ENCODE measurements around the gene PWWP2A.

PWWP2A gene

DNA sequence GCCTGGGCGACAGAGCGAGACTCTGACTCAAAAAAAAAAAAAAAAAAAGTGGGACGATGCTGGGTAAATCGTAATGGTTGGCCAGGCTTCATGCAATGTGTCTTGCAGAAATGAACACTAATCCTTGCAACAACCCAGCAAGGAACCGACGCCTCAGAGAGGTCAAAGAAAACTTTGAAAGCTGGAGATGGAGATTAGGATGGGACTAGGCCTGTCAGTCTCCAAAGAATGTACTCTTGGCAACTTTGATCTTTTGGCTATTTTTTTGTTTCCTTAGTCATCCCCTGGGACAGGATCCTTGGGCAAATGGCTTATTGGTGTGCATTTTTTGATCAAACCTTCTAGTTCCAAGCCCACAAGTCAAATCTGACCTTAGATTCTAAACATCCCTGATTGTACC lies 10.6 kb upstream of the PWWP2A start:
- DNase-seq, result no peak

DNA sequence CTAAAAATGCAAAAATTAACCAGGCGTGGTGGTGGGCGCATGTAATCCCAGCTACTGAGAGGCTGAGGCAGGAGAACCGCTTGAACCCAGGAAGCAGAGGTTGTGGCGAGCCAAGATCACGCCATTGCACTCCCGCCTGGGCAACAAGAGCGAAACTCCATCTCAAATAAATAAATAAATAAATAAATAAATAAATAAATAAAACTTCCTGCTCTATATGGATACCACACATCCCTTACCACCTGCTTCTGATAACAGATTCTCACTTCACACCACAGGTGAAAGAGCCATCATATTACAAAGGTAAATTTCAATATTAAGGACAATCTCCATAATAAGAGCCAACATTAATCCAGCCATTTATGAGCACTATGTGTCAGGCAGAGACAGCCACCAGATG lies 9.4 kb upstream of the PWWP2A start:
- DNase-seq, result no peak

DNA sequence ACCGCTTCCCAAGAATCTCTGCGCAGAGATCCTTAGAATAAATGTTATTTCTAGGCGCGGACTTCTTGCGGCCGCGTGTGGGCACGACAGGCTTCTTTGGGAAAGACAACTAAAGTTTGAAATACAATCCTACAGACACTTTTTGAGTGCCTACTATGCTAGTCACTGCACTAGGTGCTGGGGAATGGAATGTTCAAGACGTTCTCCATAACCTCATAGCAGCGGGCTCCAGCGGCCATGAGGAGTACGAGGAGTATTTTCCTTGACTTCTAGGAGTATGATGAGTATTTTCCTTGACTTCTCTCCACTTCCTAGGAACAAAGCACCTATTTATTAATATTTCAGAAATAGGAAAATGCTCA lies 636 bp upstream of the PWWP2A start:
- no peak for DNase-seq

DNA sequence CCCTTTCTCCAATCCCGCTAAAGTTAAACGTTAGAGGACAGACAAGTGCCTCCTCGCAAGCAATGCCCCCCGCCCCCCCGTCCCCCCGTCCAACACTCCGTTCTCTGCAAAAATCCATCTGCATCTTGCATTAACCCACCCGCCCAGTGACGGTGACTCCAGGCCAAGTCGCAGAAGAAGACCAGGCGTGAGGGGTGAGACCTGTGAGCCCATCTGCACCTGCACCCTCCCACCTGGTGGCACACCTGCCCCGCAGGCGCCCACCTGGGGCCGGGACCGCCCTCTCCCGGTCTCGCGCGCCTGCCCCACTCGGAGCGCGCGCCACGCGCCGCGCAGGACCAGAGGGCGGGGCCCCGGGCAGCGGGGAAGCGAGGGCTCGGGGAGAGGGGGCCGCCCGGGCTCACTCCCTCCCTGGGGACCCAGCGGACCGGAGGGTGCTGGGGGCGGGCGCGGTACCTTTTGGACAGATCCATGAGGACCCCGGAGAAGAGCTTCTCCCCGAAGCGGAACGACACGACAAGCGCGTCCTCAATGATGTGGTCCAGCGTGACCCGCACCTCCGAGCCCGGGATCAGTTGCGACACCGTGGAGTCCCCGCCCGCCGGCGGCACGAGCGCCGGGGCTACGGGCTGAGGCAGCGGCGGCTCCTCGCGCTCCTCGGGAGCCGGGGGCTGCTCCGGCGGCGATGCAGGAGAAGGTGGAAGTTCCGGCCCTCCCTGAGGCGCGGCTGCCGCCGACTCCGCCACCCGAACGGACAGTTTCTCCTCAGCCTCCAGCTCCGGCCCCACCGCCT lies 705 bp downstream of the PWWP2A start:
- no peak for DNase-seq

DNA sequence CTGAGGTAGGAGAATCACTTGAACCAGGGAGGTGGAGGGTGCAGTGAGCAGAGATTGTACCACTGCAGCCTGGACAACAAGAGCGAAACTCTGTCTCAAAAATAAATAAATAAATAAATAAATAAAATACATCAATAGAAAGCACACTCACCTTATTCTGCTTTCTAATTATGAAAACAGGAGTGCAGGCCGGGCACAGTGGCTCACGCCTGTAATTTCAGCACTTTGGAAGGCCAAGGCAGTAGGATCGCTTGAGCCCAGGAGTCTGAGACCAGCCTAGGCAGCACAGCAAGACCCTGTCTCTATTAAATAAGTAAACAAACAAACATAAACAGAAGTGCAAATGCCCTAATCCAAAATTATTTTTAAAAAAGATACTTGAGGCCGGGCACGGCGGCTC lies 2.3 kb downstream of the PWWP2A start:
- no peak for DNase-seq

DNA sequence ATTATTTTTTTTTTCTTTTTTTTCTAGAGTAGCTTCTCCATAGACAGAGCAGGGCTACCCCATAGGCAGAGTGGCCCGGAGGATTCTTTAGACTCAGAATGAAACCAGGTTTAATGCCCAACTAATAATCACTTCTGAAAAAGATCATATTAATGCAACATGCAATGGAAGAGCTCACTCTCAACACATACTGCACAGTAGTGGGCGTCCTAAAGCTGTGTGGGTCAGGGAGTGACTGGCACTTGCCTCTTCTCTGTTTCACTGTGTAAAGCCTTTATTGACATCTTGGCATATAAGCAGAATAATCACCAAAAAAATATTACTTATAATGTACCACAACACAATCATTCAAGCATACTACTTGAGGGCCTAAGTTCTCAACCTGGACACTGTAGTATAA lies 11.1 kb downstream of the PWWP2A start:
- DNase-seq, result no peak

DNA sequence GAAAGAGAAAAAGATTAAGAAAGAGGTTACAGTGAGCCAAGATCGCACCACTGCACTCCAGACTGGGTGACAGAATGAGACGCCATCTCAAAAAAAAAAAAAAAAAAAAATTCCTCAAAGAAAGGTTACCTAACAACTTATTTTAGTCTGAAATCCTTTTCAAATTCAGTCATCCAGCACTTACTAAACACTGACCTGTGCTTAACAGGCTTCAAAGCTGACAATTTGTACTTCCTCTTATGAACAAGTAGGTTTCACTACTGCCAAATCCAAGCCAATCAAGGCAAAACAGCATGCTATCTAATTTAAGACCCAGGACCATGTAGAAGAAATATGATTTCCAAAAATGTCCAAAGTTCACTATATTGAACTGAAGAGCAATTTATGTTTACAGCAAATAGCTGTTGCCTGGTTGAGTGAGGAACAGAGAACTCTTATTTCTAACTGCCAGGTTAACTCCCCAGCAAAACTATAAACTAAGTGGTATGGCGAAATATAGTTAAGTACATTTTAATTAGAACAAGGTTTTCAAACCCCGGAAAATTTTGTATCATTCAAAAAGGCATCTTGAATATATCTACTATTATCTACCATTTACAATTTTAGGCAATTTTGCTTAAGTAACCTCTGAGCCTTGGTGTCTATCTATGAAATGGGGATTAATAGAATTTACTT lies 13.4 kb downstream of the PWWP2A start:
- DNase-seq, result no peak

DNA sequence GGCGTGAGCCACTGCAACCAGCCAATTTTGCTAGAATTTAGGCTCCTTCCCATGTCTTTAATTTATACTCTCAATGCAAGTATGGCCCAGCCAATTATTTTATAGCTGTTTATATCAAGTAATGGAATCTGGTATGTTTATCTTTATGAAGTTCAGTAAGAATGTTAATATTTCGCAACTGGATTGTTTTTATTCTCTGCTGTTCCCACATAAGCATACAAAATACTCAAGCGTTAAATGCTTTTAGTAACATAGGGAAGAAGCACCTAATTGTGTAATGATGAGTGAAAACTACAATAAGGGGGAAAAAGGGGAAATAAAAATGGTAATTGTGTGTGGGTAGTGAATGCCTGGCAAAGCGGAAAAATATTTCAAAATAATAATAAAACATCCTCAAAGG lies 21.3 kb downstream of the PWWP2A start:
- DNase-seq, result no peak

DNA sequence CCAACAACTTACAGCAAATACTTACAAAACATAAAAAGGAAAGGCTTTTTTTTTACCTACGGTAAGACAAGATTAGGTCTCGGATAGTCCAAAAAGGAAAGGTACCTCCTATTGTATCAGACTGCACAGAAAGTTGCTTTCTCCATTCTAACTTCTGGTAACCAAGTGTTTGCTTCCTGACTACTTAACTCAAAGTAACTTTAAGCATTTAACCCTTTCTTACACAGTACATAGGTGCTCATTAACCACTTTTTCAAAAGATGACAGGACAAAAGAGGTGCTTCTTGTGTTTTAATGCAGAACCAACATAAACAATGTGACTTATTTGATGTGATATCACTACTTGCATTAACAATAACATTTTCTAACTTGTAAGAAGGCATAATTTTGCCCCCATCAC lies 23.1 kb downstream of the PWWP2A start:
- no peak for DNase-seq

DNA sequence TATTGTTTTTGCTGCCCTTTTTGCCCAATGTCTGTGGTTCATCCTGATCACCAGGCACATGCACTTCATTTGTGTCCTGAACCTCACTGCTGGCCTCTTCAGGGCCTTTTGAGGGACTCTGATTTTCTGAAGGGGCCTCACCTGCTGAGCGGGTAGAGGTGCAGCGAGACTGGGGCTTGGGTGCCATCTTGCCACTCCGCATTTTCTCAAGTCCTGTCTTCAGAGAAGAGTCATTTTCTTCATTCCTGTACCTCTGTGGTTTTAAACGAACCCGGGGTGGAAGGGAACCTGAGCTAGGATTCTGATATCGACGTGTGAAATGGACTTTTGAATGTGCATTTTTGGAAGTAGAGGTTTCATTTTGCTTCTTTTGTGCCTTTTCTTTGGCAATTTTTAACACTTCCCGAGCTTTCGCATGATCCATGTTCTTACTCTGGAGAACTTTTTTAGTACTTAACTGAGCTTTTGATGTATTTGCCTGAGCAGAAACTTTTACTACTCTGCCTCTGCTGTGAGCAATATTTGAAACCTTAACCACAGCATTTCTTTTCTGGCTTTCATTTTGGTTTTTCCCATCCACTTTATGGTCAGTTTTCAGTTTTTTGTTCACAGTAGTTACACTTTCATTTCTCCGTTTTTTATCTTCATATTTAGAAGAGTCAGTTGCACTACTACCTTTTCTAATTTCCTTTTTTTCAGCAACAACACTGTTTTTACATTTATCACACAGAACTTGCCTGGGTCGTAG lies 26.1 kb downstream of the PWWP2A start:
- DNase-seq, result no peak

DNA sequence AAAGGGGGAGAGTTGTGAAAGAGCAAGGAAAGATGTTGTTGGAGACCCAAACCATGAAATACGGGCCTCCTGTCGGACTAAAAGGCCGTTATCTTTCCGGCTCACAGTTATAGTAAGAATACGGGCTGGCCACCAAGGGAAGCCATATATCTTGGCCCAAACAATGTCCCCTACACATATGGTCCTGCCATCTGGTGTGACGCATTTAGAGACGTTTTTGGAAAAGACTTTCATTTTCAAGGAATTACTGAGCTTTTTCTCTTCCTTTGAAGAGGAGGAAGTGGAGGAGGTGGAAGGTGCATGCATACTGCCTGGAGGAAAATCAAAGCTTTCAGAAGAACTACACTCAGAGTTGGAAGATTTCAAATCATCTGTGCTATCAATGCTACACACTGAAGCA lies 26.7 kb downstream of the PWWP2A start:
- no peak for DNase-seq

DNA sequence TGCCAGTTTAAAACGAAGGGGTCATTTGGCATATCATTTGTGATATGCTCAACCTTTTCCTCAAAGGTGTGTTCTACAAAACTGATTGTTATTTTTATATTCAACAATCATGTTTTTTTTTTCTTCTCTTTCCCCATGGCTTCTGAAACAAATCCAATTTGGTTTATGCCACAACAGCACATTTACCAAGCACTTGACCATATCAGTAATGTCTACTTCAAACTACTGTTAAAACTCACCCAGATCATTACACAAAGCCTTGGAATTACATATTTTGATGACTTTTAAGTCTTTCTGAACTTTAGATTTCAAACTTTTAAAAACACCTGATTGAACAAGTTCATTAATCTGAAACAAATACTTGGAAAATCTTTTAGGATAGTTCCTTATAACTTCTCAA lies 29.2 kb downstream of the PWWP2A start:
- DNase-seq, result no peak

DNA sequence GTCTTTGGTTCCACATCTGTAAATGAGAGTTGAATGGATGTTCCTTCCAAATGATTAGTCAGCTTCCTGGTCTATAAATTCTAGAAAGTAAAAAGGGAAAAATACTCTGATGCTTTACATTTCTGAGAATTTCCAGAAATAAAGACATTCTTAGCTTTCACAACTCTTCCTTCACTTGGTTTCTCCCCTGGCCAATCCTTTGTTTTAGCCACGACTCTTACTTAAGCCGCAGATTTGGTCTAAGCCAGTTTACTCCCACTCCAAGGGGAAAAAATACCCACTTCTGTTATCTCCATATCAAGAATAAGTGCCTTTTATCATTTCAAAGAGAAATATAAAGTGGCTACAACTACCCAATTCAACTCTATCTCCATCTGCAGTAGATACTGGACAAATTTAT lies 29.7 kb downstream of the PWWP2A start:
- no peak for DNase-seq

DNA sequence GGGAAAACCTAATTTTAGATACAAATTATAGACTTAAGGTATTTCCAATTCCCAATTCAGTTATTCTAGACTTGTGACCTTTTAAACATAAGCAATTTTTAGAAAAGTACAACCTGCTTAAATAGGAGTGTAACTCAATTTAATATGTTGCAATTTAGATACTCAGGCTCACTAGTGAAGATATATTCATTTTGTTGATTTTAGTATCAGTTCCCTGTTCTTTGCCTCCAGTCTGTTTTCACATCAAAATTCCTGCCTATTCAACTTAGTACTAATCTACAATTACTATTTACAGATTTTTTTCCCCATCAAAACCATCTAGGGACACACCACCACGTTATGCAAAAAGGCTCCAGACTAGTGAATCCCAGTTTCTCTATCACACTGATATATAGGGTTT lies 30.4 kb downstream of the PWWP2A start:
- no peak for DNase-seq

DNA sequence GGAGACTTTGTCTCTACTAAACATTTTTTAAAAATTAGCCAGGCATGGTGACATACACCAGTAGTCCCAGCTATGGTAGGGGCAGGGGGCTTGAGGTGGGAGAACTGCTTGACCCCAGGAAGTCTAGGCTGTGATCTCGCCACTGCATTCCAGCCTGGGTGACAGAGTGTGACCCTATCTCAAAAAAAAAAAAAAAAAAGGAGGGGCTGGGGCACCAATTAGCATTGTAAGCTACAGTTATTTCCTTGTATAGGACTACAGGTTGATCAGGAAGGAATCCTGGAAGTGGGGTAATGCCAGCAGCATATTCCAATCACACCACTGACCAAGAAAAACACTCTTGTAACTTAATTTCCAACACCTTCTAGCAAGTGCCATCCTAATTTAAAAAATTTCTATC lies 32.1 kb downstream of the PWWP2A start:
- no peak for DNase-seq

DNA sequence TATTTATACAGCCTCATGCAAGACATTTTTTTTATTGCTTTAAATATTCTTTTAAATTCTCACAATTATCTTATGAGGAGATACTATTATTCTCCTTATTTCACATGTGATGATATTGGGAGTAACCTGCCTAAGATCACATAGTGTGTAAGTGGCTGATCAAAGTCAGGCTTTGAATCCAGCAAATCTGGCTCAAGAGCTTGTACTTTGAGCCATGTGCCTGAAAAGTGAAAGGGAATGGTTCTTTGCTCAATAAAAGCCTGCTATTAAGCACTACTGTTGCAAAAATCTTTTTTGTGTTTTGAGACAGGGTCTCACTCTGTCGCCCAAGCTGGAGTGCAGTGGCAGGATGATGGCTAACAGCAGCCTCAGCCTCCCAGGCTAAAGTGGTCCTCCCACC lies 35.1 kb downstream of the PWWP2A start:
- no peak for DNase-seq

DNA sequence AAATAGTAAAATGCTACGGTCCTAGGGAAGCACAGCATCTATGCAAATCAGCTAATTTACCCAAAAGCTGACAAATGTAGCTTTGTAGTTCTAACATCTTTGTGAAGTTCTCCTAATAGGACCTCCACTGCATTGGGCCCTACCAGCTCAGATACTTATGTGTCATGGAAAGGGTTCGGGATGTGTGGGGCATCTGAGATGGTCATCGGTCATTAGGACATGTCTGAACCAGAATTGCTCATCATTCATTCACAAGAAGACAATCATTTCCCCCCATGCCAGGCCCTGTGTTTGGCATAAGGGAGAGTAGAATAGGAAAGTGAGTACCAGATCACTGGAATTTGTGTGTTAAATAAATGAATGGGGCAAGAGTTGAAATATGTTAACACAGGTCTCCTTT lies 35.7 kb downstream of the PWWP2A start:
- DNase-seq, result no peak

DNA sequence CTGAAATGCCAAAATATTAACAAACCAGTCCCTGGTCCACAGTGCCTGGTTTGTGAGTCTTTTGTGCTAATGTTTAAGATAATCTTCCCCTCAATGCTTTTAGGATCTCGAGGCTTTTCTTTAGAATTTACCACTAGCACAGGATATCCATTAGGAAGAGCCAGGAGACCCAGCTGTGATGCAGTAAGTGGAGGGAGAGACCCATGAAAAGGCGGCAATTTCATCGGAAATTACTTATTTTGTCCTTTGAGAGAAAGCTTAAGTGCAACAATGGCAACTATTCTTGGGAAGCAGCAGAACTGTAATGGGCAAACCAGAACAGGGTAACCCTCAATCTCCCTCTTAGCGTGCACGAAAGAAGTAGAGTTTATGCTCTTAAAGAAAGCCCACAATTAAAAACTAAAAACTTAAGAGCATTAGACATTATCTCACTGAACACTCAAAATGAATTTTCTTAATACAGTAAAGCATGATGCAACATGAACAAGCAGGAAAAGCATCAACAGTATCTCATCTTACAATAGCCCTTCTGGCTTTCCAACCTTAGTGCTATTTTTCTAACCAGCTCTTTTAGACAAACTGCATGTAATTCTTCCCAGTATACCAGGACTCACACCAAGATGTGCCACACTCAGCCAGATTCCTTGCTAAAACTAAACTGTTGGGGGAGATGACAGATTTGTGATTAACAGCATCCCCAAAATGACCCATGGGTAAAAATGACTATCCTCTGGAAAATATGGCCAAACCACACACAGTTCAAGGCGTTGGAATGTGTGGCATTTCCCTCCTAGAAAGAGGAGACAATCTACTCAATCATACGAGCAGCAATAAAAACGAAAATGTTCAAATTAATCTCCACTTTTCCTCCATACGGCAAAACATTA lies 36.4 kb downstream of the PWWP2A start:
- no peak for DNase-seq

DNA sequence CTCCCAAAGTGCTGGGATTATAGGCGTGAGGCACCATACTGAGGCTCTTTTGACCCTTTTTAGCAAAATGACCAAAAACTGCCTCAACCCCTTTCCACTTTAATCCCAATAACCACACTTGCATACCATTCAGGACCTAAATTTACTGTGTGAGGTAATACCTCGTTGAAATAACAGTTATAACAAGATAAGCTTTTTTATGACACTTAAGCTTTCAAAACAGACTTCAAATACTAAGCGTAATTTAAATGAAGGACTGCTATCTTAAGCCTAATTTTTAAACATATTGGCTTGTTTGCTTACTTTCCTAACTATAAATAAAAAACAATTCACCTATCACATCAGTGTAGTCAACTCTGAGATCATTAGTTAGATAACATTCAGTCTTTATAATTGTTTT lies 37.8 kb downstream of the PWWP2A start:
- DNase-seq, result no peak

DNA sequence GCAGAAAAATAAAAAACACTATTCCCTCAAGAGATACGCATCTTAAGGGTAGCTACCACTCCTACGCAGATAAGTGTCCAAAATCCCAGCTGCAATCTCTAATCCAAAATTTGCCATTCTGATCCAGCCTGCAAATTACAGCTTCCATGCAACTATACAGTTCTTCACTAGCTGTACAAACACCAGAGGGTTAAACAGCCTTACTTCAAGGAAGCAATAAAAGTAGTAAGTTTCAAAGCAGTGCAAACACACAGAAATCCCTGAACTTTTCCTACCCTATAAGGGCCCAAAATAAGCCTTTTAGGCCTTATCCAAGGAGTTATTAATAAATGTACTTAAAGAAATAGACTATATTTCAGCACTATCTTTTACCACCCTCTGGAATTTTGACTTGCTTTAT lies 39.5 kb downstream of the PWWP2A start:
- no peak for DNase-seq

DNA sequence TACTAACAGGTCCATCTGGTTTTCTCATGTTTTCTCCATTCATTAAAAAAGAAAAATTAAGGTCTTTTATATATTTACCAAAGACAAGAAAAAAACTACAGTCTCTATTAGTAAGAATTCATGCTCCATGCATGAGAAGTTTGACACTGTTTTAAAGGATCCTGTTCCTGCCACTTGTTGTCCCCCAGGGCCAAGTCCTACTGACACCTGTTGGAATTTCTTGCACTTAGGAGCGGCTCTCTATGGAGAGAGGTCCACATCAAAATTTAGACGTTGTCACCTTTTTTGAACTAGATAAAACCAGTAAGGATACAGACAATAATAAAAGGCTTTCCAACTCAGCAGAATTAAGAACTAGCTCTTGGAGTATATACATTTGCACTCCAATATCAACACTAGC lies 42.3 kb downstream of the PWWP2A start:
- DNase-seq, result no peak

DNA sequence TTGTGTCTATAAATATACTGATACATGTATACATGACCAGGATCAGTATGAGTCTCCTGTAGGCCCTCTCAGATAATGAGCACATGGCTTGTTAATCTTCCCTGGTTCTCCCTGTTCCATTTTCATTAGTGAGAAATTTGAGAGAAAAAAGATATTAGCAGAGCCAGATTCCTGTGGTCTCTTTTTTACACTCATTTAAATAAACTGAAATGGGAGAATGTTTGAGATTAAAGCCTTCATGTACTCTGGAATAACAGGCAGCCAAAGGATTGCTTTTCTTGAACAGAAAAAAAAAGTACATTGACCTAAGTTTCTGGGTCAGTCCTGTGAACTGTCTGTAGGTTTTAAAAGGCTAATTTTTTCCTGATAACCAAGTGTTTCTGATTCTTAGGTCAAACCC lies 44.2 kb downstream of the PWWP2A start:
- no peak for DNase-seq

DNA sequence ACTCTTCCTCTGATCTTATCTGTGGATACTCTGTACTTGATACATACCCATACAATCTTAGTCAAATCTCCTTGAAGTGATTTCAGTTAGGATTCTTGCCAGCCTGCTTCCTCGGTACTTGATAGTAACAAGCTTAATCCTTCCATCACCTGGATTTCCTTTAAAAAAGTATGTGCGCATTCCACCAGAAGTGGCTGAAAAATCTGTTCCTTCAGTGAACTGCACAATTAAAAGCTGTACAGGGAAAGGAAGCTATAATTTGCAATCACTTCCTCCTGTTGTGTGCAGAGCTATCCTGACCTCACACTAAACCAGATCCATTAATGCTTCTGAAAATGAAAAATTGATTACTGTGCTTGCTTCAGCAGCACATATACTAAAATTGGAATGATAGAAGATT lies 47.3 kb downstream of the PWWP2A start:
- DNase-seq, result no peak
